Gastrocnemius medialis (tissue), 4 donors: Measurements from ENCODE around the gene PPFIA4.

ENCODE experiments used
- POLR2A ChIP-seq, 2 donors: fragments of 450-650 bp; IDR thresholded peaks; one replicate each; pipeline ENCODE4 v1.6.1; 2017; ENCODE audit warnings: antibody characterized with exemption in 2 of 2, mild to moderate bottlenecking in 2 of 2, moderate library complexity in 2 of 2
- TF ChIP-seq, protein P1 (sequence below), 5 experiments: fragments of 450-650 bp in 3 of 5; fragments of 200-600 bp in 2 of 5; sonication (generic) in 2 of 5; IDR thresholded peaks in 4 of 5; conservative IDR thresholded peaks in 1 of 5; 1 replicate in 4 of 5; 2 replicates in 1 of 5; pipeline ENCODE4 v1.5.1; 2016 to 2019; ENCODE audit warnings: antibody characterized with exemption in 5 of 5, mild to moderate bottlenecking in 3 of 5, moderate library complexity in 3 of 5

- TF ChIP-seq, protein P1, sequence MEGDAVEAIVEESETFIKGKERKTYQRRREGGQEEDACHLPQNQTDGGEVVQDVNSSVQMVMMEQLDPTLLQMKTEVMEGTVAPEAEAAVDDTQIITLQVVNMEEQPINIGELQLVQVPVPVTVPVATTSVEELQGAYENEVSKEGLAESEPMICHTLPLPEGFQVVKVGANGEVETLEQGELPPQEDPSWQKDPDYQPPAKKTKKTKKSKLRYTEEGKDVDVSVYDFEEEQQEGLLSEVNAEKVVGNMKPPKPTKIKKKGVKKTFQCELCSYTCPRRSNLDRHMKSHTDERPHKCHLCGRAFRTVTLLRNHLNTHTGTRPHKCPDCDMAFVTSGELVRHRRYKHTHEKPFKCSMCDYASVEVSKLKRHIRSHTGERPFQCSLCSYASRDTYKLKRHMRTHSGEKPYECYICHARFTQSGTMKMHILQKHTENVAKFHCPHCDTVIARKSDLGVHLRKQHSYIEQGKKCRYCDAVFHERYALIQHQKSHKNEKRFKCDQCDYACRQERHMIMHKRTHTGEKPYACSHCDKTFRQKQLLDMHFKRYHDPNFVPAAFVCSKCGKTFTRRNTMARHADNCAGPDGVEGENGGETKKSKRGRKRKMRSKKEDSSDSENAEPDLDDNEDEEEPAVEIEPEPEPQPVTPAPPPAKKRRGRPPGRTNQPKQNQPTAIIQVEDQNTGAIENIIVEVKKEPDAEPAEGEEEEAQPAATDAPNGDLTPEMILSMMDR (IDR thresholded peaks at IDR 0.05 in 4 of 5, conservative IDR thresholded peaks at IDR 0.05 in 1 of 5), result no peak
- no peak for TF ChIP-seq POLR2A (IDR thresholded peaks at IDR 0.05)
Observed at GRCh38 chr1:203033287-203033686, 7.0 kb downstream of the PPFIA4 start.
